Kidney glomerular epithelial cell (primary cell): ENCODE data around the gene OXT.

Experiments
- DNase-seq: peaks from one replicate; lab custom pipeline; 2025; lab: John Stamatoyannopoulos, UW

OXT gene

DNA sequence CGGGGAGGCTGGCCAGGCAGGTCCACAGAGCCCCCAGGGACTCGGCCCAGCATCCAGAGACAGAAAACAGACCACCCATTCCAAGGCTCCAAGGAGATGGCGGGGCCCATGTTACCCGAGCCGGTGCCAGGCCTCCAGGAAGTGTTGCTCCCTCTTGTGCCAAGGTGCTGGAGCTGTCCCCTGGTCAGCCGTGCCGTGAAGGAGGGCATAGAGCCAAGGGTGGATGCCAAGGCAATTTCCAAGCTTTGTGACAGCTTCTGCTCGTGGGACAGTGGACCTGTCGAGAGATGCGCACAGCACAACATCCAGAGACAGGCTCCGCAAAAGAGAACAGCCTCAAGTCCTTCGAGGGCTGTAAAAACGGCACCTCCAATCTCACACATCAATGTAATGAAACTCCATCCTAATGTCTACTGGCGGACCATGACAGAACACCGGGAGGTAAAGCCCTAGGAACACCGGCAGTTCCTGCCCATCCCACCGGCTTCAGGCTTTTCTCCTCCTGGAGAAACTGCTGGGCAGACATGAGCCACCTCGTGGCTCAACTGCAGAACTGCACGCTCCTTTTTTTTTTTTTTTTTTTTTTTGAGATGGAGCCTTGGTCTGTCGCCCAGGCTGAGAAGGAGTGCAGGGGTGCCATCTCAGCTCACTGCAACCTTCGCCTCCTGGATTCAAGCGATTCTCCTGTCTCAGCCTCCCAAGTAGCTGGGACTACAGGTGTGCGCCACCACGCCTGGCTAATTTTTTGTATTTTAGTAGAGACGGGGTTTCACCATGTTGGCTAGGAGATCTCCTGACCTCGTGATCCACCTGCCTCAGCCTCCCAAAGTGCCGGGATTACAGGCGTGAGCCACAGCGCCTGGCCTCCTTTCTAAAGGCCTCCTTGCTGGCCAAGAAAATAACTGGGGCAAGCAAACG, 44.0 kb downstream of the OXT start:
- peak; percentile 33 for DNase-seq

DNA sequence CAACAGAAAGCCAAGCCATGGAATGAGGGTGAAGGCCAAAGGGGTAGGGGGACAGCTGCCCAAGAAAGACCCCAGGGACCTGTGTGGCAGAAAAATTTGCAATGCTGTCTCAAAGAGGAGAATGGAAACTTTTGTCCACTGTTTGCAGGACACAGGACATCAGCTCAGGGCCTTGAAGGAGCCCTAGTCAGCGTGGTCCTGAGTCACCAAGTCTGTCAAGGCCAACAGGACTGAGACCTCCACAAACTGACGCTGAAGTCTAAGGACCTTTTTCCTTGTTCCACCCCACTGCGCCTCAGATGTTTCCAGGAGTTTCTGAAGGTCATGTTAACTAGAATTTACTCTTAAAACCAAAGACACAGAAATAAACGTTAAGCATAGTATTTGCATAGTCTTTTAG, 44.9 kb downstream of the OXT start:
- DNase-seq = no peak

DNA sequence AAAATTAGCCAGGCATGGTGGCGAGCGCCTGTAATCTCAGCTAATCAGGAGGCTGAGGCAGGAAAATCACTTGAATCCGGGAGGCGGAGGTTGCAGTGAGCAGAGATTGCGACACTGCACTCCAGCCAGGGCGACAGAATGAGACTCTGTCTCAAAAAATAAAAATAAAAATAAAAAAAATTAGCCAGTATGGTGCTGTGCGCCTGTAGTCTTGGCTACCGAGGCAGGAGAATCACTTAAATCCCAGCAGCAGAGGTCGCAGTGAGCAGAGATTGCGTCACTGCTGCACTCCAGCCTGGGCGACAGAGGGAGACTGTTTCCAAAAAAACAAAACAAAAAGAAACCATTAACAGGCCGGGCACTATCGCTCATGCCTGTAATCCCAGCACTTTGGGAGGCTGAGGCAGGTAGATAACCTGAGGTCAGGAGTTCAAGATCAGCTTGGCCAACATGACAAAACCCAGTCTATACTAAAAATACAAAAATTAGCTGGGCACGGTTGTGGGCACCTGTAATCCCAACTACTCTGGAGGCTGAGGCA, 46.5 kb downstream of the OXT start:
- peak; percentile 4 for DNase-seq

DNA sequence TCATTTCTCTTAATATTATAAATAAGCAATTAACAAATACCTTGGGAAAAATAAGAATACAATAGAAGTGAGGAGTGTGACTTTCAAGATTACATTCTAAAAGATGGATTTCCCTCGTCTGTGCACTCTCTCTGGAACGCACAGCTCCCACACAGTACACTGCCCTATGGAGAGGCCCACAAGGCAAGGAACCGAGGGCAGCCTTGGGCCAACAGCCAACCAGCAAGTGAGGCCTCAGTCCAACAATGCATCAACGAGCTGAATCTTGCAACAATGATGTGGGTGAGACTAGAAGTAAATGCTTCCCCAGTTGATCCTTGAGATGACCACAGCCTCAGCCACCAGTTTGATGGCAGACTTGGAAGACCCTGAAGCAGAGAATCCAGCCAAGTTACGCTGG, 47.6 kb downstream of the OXT start:
- DNase-seq = no peak

DNA sequence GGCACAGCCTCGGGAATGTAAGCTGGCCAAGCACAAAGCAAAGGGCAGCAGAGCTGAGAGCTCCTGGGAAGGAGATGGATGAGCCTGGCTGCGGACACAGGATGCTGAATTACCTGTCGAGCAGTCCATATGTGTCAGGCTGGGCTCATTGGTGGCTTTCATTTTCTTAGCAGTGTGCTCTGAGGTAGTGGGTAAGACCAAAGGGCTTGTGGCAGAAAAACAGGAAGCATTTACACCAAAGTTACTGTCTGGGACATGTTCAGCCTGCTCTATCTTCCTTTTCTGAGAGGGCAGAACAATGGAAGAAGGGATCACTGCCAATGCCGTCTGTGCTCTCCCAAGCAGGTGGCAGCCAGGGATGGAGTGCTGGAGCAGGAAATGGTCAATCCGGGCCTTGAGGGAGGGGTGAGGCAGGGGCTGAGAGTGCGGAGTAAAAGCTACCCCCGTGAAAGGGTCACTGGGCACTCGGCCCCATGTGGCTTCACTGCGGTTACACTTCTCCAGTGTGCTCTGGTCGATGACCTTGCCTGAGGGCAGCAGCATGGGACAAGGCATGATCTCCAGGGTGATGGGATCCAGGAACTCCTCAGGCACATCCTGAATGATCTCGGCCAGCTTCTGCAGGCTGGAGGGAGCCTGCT, 50.0 kb downstream of the OXT start:
- no peak for DNase-seq
